HEK293T (cell line): Measurements from ENCODE around the gene TRMT2A.

Source experiments
- ARNT ChIP-seq: fragments of 450-650 bp; IDR thresholded peaks from 2 replicates; pipeline ENCODE4 v1.6.1; 2017; ENCODE audit warnings: mild to moderate bottlenecking
- ZNF384 ChIP-seq: fragments of 450-650 bp; IDR thresholded peaks from 2 replicates; pipeline ENCODE4 v1.6.1; 2016

- TF ChIP-seq ZNF384 (no peak), ARNT (no peak)
Observed at GRCh38 chr22:20149257-20150250, 32.5 kb upstream of the TRMT2A start.
